Fibroblast of lung (primary cell): Measurements from ENCODE around the gene TBX3. TPM values are rescaled to one million over a fixed set of nuclear protein-coding genes. Genes with fewer than 3 reads are reported as not detected.

Experiments used
- DNase-seq, 2 donors: peaks; one replicate each; pipeline versions ENCODE4 v3.0.0 to v3.0.0-alpha.2; 2010; ENCODE audit warnings: low read depth in 2 of 2
- H2AFZ ChIP-seq: 2 replicates; pipeline ENCODE4 v1.5.1; 2012; ENCODE audit warnings: low read length, control low read depth, inconsistent platforms
- H3K27ac ChIP-seq: 2 replicates; pipeline ENCODE4 v1.5.1; 2011; ENCODE audit warnings: low read length, control low read depth; ENCODE audit not compliant: insufficient read depth
- H3K27me3 ChIP-seq: 2 replicates; pipeline ENCODE4 v1.5.1; 2011; ENCODE audit warnings: mild to moderate bottlenecking, low read length; ENCODE audit not compliant: control insufficient read depth, insufficient read depth
- H3K36me3 ChIP-seq: 2 replicates; pipeline ENCODE4 v1.5.1; 2011; ENCODE audit warnings: low read length; ENCODE audit not compliant: control insufficient read depth, insufficient read depth
- H3K4me1 ChIP-seq: 2 replicates; pipeline ENCODE4 v1.5.1; 2011; ENCODE audit warnings: low read length; ENCODE audit not compliant: control insufficient read depth, insufficient read depth; ENCODE audit errors: extremely low read depth
- H3K4me2 ChIP-seq: 2 replicates; pipeline ENCODE4 v1.5.1; 2011; ENCODE audit warnings: low read length, control low read depth; ENCODE audit not compliant: insufficient read depth; ENCODE audit errors: extremely low read depth
- H3K4me3 ChIP-seq, 4 experiments: fragments of 200-600 bp in 1 of 4; sonication (generic) in 1 of 4; replicated peaks in 1 of 4; 2 replicates each; pipeline ENCODE4 v1.5.1; 2011 to 2016; ENCODE audit warnings: low read length in 4 of 4, low read depth in 3 of 4, mild to moderate bottlenecking in 3 of 4, control low read depth in 2 of 4, inconsistent platforms in 1 of 4, mixed read lengths in 1 of 4; ENCODE audit not compliant: insufficient read depth in 1 of 4; ENCODE audit errors: control extremely low read depth in 1 of 4
- H3K79me2 ChIP-seq: 2 replicates; pipeline ENCODE4 v1.5.1; 2012; ENCODE audit warnings: mild to moderate bottlenecking, low read length, inconsistent platforms; ENCODE audit not compliant: control insufficient read depth, insufficient read depth
- H3K9ac ChIP-seq: 2 replicates; pipeline ENCODE4 v1.5.1; 2011; ENCODE audit warnings: mild to moderate bottlenecking, low read length, control low read depth; ENCODE audit not compliant: insufficient read depth
- H3K9me3 ChIP-seq: 2 replicates; pipeline ENCODE4 v1.5.1; 2012; ENCODE audit warnings: low read depth, low read length; ENCODE audit not compliant: control insufficient read depth, insufficient read depth
- H4K20me1 ChIP-seq: 2 replicates; pipeline ENCODE4 v1.5.1; 2011; ENCODE audit warnings: low read length; ENCODE audit not compliant: control insufficient read depth, insufficient read depth; ENCODE audit errors: extremely low read depth
- EZH2 ChIP-seq: IDR thresholded peaks from 2 replicates; pipeline ENCODE4 v1.5.1; 2012; ENCODE audit warnings: low read length, control low read depth, mild to moderate bottlenecking; ENCODE audit errors: missing control alignments
- polyA plus RNA-seq, 2 donors: library from polyadenylated mRNA; depleted of rRNA in 1 of 2; stranded (reverse) in 1 of 2; unstranded in 1 of 2; fragments of >200 nt; gene quantifications; 2 replicates each; pipeline ENCODE4 v1.2.1, GENCODE V29; 2011 to 2012; ENCODE audit warnings: missing spikeins in 1 of 2
- total RNA-seq: library from RNA; depleted of rRNA; stranded (reverse); fragments of >200 nt; gene quantifications from 2 replicates; pipeline ENCODE4 v1.2.1, GENCODE V29; 2014
- TF ChIP-seq, protein P1 (sequence below), 2 donors: IDR thresholded peaks in 1 of 2; conservative IDR thresholded peaks in 1 of 2; 1 replicate in 1 of 2; 2 replicates in 1 of 2; pipeline ENCODE4 v1.5.1; 2011 to 2012; ENCODE audit warnings: low read length in 2 of 2, control low read depth in 1 of 2, inconsistent platforms in 1 of 2, low read depth in 1 of 2, mild to moderate bottlenecking in 1 of 2

TBX3 gene
- total and polyA plus RNA-seq, 2 donors (not counting 1 experiment from before 2014, with no cell fraction given), result 19.9 to 66.4 TPM

DNA sequence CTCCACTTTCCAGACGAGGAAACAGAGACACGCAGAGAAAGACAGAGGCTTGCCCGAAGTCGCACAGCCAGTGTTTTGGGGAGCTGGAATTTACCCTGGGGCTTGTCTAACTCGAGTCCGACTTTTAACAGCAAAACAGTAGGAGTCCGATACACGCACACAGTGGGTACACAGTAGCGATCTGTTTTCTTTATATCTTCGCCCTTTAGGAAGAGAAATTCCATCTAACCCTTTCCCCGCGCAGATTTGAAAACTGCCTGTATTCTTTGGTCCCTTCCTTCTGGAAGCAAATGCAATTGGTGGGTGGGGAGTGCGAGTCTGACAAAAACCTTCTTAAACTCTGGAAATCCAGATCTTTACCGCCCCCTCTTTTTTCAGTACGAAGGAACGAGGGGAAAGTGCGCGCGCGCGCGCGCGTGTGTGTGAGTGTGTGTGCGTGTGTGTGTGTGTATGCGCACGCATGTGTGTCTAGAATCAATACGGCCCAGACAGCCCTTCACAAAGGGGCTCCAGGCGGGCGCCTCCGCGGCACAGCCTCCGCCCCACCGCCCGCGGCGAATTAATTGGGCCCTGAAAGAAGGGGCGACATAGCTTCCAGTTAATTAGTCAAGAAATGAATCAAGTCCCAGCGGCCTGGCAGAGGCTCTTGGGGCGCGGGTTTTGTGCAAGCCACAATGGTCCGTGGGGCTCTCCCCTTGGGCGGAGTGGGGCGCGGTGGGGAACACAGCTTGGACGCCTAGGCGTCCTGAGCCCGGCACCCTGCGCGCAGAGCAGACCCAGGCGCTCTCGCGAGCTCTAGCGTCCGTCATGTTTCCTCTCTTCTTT is 14.0 kb upstream of the TBX3 start:
- H3K36me3 ChIP-seq, result no peaks in the 10 kb centered on the region
- peak overlapping the region; percentile 83 for H3K4me2 ChIP-seq
- H3K9ac ChIP-seq, result peak overlapping the region; percentile 17
- TF ChIP-seq, protein P1, sequence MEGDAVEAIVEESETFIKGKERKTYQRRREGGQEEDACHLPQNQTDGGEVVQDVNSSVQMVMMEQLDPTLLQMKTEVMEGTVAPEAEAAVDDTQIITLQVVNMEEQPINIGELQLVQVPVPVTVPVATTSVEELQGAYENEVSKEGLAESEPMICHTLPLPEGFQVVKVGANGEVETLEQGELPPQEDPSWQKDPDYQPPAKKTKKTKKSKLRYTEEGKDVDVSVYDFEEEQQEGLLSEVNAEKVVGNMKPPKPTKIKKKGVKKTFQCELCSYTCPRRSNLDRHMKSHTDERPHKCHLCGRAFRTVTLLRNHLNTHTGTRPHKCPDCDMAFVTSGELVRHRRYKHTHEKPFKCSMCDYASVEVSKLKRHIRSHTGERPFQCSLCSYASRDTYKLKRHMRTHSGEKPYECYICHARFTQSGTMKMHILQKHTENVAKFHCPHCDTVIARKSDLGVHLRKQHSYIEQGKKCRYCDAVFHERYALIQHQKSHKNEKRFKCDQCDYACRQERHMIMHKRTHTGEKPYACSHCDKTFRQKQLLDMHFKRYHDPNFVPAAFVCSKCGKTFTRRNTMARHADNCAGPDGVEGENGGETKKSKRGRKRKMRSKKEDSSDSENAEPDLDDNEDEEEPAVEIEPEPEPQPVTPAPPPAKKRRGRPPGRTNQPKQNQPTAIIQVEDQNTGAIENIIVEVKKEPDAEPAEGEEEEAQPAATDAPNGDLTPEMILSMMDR (conservative IDR thresholded peaks at IDR 0.05 in 1 of 2, IDR thresholded peaks at IDR 0.05 in 1 of 2; ENCODE audit: low read depth in 1 of 2, low read length in 2 of 2), result no peak
- no peak for TF ChIP-seq EZH2
- no peaks in the 10 kb centered on the region for H4K20me1 ChIP-seq
- H2AFZ ChIP-seq, result peak overlapping the region; percentile 58
- H3K4me3 ChIP-seq, result peak overlapping the region; percentile 32 to 63 (median 49)
- DNase-seq, result peak in 1 of 2 donors; percentile 68
- H3K27ac ChIP-seq, result no peak overlapping the region
- peaks cover 5% of the 10 kb centered on the region for H3K27me3 ChIP-seq
- no peaks in the 10 kb centered on the region for H3K9me3 ChIP-seq
- no peaks in the 10 kb centered on the region for H3K79me2 ChIP-seq
- H3K4me1 ChIP-seq, result no peaks in the 10 kb centered on the region

- Histone ChIP-seq H3K9ac (no peak overlapping the region), H3K27me3 (peaks cover 3% of the 10 kb centered on the region), H4K20me1 (no peaks in the 10 kb centered on the region), H3K9me3 (no peaks in the 10 kb centered on the region), H3K36me3 (no peaks in the 10 kb centered on the region), H3K79me2 (no peaks in the 10 kb centered on the region), H3K4me3 (no peak overlapping the region), H3K4me2 (peak overlapping the region; percentile 40), H2AFZ (no peak overlapping the region), H3K4me1 (no peaks in the 10 kb centered on the region), H3K27ac (no peak overlapping the region)
- TF ChIP-seq, protein P1 (conservative IDR thresholded peaks at IDR 0.05 in 1 of 2, IDR thresholded peaks at IDR 0.05 in 1 of 2; ENCODE audit: low read depth in 1 of 2, low read length in 2 of 2), result no peak
- TF ChIP-seq EZH2, result no peak
- DNase-seq, result no peak
Observed at GRCh38 chr12:114697243-114697716, 13.3 kb upstream of the TBX3 start.

DNA sequence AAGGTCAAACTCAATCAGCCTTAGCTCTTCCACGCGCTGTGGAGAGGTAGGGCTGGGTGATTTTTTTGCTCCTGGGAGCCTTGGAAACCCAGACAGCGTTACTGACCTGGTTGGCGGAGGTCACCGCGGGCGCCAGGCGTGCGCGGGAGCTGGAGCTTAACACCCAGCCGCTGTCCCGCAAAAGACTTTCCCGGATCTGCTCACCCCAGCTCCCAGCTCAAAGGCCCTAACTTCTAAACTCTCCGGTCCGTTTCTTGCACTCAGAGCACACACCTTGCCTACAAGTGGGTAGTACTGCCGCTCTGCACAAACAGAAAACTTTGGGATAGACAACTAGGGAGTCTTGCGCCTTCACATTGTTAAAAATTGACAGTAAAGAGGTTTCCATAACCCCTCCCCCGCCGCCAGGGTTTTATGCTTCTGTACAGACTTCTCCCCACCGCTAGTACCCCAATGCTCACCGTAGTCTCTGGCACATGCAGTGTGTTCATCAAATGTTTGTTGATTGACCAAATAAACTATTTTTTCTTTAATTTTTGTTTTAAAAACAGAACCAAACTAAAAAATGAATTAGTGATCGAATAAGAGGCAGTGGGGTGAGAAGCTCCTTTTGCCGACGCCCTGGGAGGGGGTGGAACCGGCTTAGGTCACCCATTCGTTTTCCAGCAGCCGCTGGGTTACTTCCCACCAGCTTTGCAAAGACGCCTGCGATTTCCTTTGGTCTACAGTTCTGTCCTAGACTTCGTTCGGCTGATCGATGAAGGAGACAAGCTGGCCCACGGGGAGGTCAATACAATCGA is 12.7 kb upstream of the TBX3 start:
- TF ChIP-seq, protein P1 (conservative IDR thresholded peaks at IDR 0.05 in 1 of 2, IDR thresholded peaks at IDR 0.05 in 1 of 2; ENCODE audit: low read depth in 1 of 2, low read length in 2 of 2), result no peak
- no peak for TF ChIP-seq EZH2
- Histone ChIP-seq H4K20me1 (no peaks in the 10 kb centered on the region), H3K4me1 (no peaks in the 10 kb centered on the region), H3K27ac (no peak overlapping the region), H3K79me2 (peaks cover 2% of the 10 kb centered on the region), H3K27me3 (peaks cover 2% of the 10 kb centered on the region), H3K4me2 (no peak overlapping the region), H3K9me3 (no peaks in the 10 kb centered on the region), H3K9ac (no peak overlapping the region), H3K36me3 (no peaks in the 10 kb centered on the region), H3K4me3 (no peak overlapping the region), H2AFZ (no peak overlapping the region)
- no peak for DNase-seq
